Stimulated activated CD8-positive, alpha-beta memory T cell treated with anti-CD3 and anti-CD28 coated beads, Interleukin-12 subunit alpha, Interleukin-12 subunit beta, amount 100 ng/mL, for 24 hours (primary cell): ENCODE measurements around the gene NECAP2.

Experiments used
- DNase-seq: peaks from one replicate; pipeline ENCODE4 v3.0.0-alpha.2; 2020; ENCODE audit errors: extremely low read depth

The NECAP2 gene

GRCh38 chr1:16440470-16441281, at the start of gene NECAP2:
Gene NECAP2 (plus strand): TSS chr1:16440724. CDS start chr1:16440762, 38 bp downstream.
- DNase-seq: peak; percentile 86

- DNase-seq: no peak
Measured at GRCh38 chr1:16391411-16391810, 49.1 kb upstream of the NECAP2 start.

GRCh38 chr1:16392740-16393569, 47.6 kb upstream of the NECAP2 start:
- DNase-seq: no peak

- DNase-seq: no peak
Measured at GRCh38 chr1:16393570-16394521, 46.7 kb upstream of the NECAP2 start.

- DNase-seq: no peak
Measured at GRCh38 chr1:16394977-16395376, 45.5 kb upstream of the NECAP2 start.

GRCh38 chr1:16396591-16396990, 43.9 kb upstream of the NECAP2 start:
- no peak for DNase-seq

- no peak for DNase-seq
Measured at GRCh38 chr1:16397120-16397519, 43.4 kb upstream of the NECAP2 start.

GRCh38 chr1:16398371-16398953, 42.1 kb upstream of the NECAP2 start:
- no peak for DNase-seq

GRCh38 chr1:16402742-16403141, 37.8 kb upstream of the NECAP2 start:
- DNase-seq: no peak

- no peak for DNase-seq
Measured at GRCh38 chr1:16405441-16405840, 35.1 kb upstream of the NECAP2 start.

- DNase-seq: no peak
Measured at GRCh38 chr1:16406868-16407267, 33.7 kb upstream of the NECAP2 start.

- DNase-seq: no peak
Measured at GRCh38 chr1:16409536-16410152, 30.9 kb upstream of the NECAP2 start.

- no peak for DNase-seq
Measured at GRCh38 chr1:16410803-16411202, 29.7 kb upstream of the NECAP2 start.

GRCh38 chr1:16413191-16413590, 27.3 kb upstream of the NECAP2 start:
- no peak for DNase-seq

GRCh38 chr1:16418823-16419425, 21.6 kb upstream of the NECAP2 start:
- no peak for DNase-seq

GRCh38 chr1:16420424-16421118, 20.0 kb upstream of the NECAP2 start:
- DNase-seq: peak; percentile 20

- DNase-seq: no peak
Measured at GRCh38 chr1:16421201-16421600, 19.3 kb upstream of the NECAP2 start.

- no peak for DNase-seq
Measured at GRCh38 chr1:16422041-16422440, 18.5 kb upstream of the NECAP2 start.

- no peak for DNase-seq
Measured at GRCh38 chr1:16425125-16426025, 15.1 kb upstream of the NECAP2 start.
